Effector memory CD4-positive, alpha-beta T cell (primary cell): ENCODE results near the gene SRBD1.

Source experiments
- DNase-seq, 3 donors: peaks; one replicate each; pipeline ENCODE4 v3.0.0-alpha.2; 2020
- H3K27ac ChIP-seq: 2 replicates; pipeline ENCODE4 v1.7.0; 2013; ENCODE audit warnings: mild to moderate bottlenecking, low read length, moderate library complexity; ENCODE audit not compliant: insufficient read depth, poor library complexity, severe bottlenecking
- H3K27me3 ChIP-seq: replicated peaks from 2 replicates; pipeline ENCODE4 v1.7.0; 2013; ENCODE audit warnings: mild to moderate bottlenecking, low read length; ENCODE audit not compliant: insufficient read depth, control insufficient read depth, poor library complexity, severe bottlenecking
- H3K36me3 ChIP-seq: 2 replicates; pipeline ENCODE4 v1.7.0; 2013; ENCODE audit warnings: mild to moderate bottlenecking, low read length, moderate library complexity; ENCODE audit not compliant: control insufficient read depth, insufficient read depth
- H3K4me1 ChIP-seq: 2 replicates; pipeline ENCODE4 v1.7.0; 2013; ENCODE audit warnings: low read length, mild to moderate bottlenecking; ENCODE audit not compliant: control insufficient read depth, insufficient read depth, poor library complexity, severe bottlenecking
- H3K4me3 ChIP-seq: 2 replicates; pipeline ENCODE4 v1.7.0; 2013; ENCODE audit warnings: low read length, low read depth, mild to moderate bottlenecking; ENCODE audit not compliant: insufficient read depth, poor library complexity, severe bottlenecking
- H3K9me3 ChIP-seq: 2 replicates; pipeline ENCODE4 v1.7.0; 2013; ENCODE audit warnings: mild to moderate bottlenecking, low read length, moderate library complexity; ENCODE audit not compliant: control insufficient read depth

Gene SRBD1

DNA sequence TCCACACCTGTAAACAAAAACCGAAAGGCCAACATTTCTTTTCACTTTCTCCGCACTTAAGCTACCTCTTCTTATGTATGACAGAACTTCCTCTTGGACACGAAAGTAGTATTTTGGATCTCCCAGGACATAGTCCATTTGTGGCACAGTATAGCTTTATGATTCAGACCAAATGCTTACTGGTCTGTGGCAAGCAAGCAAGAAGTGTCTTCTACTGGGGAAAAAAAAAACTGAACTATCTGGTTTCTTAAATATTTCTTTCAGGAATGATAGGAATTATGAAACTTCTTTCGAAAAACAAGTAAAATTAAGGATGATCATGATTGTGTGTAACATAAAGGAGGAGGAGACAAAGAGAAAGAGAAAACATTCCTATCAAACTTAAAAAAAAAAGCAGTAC lies 33.6 kb downstream of the SRBD1 start:
- Histone ChIP-seq H3K27ac (no peak overlapping the region), H3K36me3 (no peaks in the 10 kb centered on the region), H3K27me3 (no peaks in the 10 kb centered on the region), H3K9me3 (no peaks in the 10 kb centered on the region), H3K4me1 (no peaks in the 10 kb centered on the region), H3K4me3 (no peak overlapping the region)
- no peak for DNase-seq

DNA sequence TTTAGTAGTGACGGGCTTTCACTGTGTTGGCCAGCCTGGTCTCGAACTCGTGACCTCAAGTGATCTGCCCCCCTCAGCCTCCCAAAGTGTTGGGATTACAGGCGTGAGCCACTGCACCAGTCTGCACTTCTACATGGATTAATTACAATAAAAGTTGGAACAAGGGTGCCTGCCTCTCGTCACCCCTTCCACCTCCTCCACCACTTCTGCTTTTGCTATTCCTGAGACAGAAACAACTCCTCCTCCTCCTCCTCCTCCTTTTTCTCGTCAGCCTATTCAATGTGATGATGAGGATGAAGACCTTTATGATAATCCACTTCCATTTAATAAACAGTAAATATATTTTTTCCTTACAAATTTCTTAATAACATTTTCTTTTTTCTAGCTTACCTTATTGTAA lies 35.2 kb downstream of the SRBD1 start:
- no peaks in the 10 kb centered on the region for H3K27me3 ChIP-seq
- H3K4me1 ChIP-seq, result no peaks in the 10 kb centered on the region
- DNase-seq, result no peak
- H3K36me3 ChIP-seq, result no peaks in the 10 kb centered on the region
- no peaks in the 10 kb centered on the region for H3K9me3 ChIP-seq
- no peak overlapping the region for H3K4me3 ChIP-seq
- no peak overlapping the region for H3K27ac ChIP-seq

DNA sequence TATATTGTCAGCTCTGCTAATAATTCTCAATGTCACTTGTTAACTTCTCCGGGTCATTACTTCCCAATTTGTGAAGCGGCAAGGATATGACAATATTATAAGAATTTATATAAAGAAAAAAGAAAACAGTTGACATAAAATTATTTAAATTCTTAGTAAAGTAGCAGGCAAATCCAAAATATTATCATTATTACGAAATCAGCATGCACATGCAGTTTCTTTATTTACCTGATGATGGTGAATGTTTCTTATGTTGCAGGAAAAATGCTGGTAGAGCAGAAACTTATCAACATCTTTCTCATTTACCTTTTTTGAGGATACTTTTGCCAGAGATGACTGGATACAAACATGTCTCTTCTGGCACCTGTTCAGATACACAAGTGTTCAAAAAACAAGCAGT lies 38.1 kb downstream of the SRBD1 start:
- peaks cover 6% of the 10 kb centered on the region for H3K4me1 ChIP-seq
- no peaks in the 10 kb centered on the region for H3K36me3 ChIP-seq
- no peak overlapping the region for H3K27ac ChIP-seq
- no peaks in the 10 kb centered on the region for H3K27me3 ChIP-seq
- no peak overlapping the region for H3K4me3 ChIP-seq
- no peaks in the 10 kb centered on the region for H3K9me3 ChIP-seq
- DNase-seq, result no peak

DNA sequence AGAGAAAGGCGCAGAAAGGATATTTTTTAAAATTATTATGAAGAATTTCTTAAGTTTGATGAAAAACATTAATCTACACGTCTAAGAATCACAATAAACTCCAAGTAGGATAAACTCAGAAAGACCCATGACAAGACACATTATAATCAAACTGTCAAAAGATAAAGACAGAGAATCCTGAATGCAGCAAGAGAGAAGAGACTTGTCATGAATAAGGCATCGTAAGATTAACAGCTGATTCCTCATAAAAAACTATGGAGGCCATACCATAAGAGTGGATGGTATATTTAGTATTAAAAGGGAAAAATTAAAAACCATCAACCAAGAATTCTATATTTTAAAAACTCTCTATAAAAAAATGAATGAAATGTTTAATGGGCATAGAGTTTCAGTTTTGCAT lies 39.1 kb downstream of the SRBD1 start:
- no peak overlapping the region for H3K27ac ChIP-seq
- H3K4me3 ChIP-seq, result no peak overlapping the region
- no peaks in the 10 kb centered on the region for H3K9me3 ChIP-seq
- no peak for DNase-seq
- peaks cover 11% of the 10 kb centered on the region for H3K4me1 ChIP-seq
- no peaks in the 10 kb centered on the region for H3K36me3 ChIP-seq
- no peaks in the 10 kb centered on the region for H3K27me3 ChIP-seq

DNA sequence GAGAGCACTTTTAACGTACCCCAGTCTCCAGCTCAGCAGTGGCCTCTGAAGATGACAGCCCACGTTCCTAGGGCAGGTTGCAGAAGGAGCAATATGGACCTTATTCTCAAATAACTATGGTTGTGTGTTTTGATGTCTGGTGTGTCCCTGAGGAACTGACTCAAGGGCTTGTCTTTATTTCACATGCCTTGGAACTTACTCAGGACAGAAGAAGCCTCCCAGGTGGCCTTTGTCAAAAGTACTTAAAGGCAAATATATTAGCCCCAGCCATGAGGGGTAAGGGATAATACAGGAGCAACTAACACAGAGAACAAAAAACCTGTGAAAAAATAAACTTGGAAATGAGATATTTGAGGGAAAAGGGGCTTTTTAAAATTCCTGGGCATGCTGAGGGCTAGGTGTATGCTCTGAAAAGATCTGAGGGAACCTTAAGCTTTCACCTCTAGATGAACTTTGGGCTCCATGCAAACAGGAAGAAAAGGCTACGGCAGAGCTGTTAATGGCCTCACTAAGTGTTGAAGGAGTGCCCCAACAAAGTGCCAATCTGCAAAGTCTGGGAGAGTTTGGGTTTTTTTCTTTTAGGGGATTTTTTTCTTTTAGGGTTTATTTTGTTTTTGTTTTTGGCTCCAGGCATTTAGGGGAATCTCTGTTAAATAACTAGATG lies 40.3 kb downstream of the SRBD1 start:
- no peaks in the 10 kb centered on the region for H3K9me3 ChIP-seq
- no peaks in the 10 kb centered on the region for H3K36me3 ChIP-seq
- peaks cover 11% of the 10 kb centered on the region for H3K4me1 ChIP-seq
- H3K4me3 ChIP-seq, result no peak overlapping the region
- DNase-seq, result no peak
- no peak overlapping the region for H3K27ac ChIP-seq
- no peaks in the 10 kb centered on the region for H3K27me3 ChIP-seq

DNA sequence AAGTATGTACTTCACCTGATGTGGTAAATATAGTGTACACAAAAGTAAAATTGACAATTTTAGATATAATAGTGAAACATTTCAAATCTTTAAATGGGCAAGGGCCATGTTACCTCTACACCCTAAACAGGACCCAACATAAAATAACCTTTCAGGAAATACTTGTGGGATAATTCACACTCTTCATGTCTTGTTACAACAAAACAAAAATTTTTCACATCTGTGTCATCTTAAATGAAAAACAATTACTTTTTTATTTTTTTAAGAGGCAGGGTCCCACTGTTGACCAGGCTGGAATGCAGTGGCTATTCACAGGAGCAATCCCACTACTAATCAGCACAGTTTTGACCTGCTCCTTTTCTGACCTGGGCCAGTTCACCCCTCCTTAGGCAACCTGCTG lies 42.1 kb downstream of the SRBD1 start:
- no peak for DNase-seq
- no peak overlapping the region for H3K4me3 ChIP-seq
- peak overlapping the region; percentile 64 for H3K27ac ChIP-seq
- no peaks in the 10 kb centered on the region for H3K9me3 ChIP-seq
- H3K27me3 ChIP-seq, result no peaks in the 10 kb centered on the region
- H3K36me3 ChIP-seq, result no peaks in the 10 kb centered on the region
- peaks cover 11% of the 10 kb centered on the region for H3K4me1 ChIP-seq

DNA sequence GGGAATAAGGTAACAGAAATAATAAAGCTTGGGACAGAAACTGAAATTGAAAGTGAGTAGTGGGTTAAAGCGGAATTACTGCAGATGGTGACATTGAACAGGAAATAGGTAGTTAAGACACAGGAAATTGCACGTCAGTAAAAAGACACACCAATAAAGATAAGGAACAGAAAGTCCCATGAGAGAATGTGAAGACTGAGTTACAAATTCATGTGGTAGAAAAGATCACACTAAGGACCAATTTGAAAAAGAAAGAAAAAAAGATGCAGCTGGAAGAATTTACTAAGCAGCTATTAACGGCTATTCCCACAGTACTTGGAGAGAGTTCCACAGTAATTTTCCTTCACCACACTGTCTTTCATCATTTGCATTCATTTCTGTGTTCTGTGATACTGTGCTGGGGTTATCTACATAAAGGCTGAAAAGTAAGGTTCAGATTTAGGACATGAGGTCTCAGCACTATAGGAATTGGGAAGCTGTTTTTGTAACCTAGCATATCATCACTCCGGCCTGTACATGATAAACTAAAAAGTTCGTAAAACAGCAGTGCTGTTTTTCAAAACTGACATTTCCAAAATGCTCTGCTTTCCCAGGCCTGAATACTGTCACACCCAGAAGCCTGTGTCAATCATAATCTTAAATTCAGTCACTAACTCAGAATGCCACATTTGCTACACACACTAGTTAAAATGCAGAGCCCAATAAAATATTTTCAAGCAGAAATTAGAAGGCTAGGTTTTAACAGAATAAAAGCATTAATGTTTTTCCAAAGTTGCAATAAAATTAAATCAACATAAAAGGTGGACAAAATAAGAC lies 42.9 kb downstream of the SRBD1 start:
- Histone ChIP-seq H3K4me3 (peak overlapping the region; percentile 43), H3K4me1 (peaks cover 11% of the 10 kb centered on the region), H3K27me3 (no peaks in the 10 kb centered on the region), H3K36me3 (no peaks in the 10 kb centered on the region), H3K9me3 (no peaks in the 10 kb centered on the region), H3K27ac (peak overlapping the region; percentile 64)
- DNase-seq, result no peak

DNA sequence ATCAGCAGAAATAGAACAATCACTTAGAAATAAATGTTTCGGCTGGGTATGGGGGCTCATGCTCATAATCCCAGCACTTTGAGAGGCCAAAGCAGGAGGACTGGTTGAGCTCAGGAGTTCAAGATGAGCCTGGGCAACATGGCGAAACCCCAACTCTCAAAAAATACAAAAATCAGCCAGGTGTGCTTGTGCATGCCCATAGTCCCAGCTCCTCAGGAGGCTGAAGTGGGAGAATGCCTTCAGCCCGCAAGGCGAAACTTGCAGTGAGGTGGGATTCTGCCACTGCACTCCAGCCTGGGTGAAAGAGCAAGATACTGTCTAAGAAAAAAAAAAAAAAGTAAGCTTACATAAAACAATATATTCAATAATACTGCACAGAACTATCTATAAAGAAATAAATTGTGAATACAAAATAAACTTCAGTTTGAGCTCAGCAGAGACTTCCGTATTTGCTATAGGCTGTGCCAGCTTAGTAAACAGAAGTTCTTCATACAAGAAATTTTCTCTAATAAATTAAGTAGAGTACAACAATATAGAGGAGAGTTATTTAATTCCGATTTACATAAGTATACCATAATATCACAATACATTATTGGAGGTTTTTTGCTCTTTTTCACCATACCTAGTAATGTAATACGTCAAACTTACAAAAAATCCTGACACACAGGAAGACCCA lies 43.6 kb downstream of the SRBD1 start:
- Histone ChIP-seq H3K27ac (peak overlapping the region; percentile 64), H3K9me3 (no peaks in the 10 kb centered on the region), H3K27me3 (no peaks in the 10 kb centered on the region), H3K4me1 (peaks cover 11% of the 10 kb centered on the region), H3K36me3 (no peaks in the 10 kb centered on the region), H3K4me3 (peak overlapping the region; percentile 43)
- DNase-seq, result no peak

DNA sequence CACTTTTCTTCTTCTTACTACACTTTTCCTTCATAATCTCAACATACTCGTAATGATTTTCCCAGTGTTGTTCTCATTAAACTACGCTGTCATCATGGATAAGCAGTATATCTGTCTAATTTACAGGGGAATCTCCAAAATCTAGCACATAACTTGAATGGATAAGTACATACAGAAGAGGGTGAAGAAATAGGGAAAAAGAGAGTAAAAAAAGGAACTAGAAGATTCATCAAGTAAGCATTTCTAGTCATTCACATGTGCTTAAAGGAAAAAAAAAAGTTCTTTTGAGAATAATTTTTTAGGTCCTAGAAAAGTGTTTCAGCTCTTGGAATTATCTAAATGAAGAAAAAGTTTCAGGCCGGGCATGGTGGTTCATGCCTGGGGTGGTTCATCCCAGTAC lies 51.6 kb downstream of the SRBD1 start:
- Histone ChIP-seq H3K4me1 (no peaks in the 10 kb centered on the region), H3K27me3 (no peaks in the 10 kb centered on the region), H3K4me3 (no peak overlapping the region), H3K27ac (no peak overlapping the region), H3K36me3 (no peaks in the 10 kb centered on the region), H3K9me3 (no peaks in the 10 kb centered on the region)
- no peak for DNase-seq

DNA sequence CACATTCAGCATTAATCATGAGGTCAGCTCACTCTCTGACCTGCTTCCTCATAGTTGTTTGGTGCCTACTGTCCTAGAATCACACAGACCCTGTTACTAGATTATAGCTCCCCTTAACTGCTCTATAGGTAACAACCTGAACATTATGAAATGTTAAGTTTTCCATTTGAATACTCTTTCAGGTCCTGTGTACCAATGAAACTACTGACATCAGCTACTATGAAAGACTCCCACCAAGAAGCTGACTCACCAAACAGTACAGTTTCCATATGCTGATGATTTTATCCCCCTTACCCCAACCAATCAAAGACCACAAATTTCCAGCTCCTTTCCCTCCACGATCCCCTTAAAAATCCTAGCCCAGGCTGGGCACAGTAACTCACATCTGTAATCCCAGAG lies 56.3 kb downstream of the SRBD1 start:
- no peaks in the 10 kb centered on the region for H3K9me3 ChIP-seq
- H3K27ac ChIP-seq, result no peak overlapping the region

More for the DNA sequence above, 56.3 kb downstream of the SRBD1 start:
- DNase-seq, result no peak
- no peaks in the 10 kb centered on the region for H3K27me3 ChIP-seq
- no peaks in the 10 kb centered on the region for H3K4me1 ChIP-seq
- no peaks in the 10 kb centered on the region for H3K36me3 ChIP-seq
- no peak overlapping the region for H3K4me3 ChIP-seq
